B cell (primary cell): ENCODE data around the gene CHCHD4. TPM values are rescaled to one million over a fixed set of nuclear protein-coding genes. Genes with fewer than 3 reads are reported as not detected.

Experiments used
- ATAC-seq: fragments of 200-7000 bp; cut with Tn5 transposase; one replicate; pipeline ENCODE4 v1.10.0; 2021; ENCODE audit warnings: low read depth, mild to moderate bottlenecking, moderate number of reproducible peaks, moderate library complexity
- CTCF ChIA-PET: fragments of 350-600 bp; sonication (Branson Sonifier 250); formaldehyde crosslinking; loops from one replicate; lab custom pipeline; 2021; ENCODE audit warnings: antibody characterized with exemption, inconsistent platforms; lab: Charles Lee
- POLR2A ChIA-PET: fragments of 350-600 bp; sonication (Branson Sonifier 250); formaldehyde crosslinking; loops from one replicate; lab custom pipeline; 2021; ENCODE audit warnings: antibody characterized with exemption; lab: Charles Lee
- DNase-seq: peaks from one replicate; pipeline ENCODE4 v3.0.0; 2013
- H2AFZ ChIP-seq: 2 replicates; pipeline ENCODE4 v1.6.1; 2012; ENCODE audit warnings: mild to moderate bottlenecking, low read depth, low read length; ENCODE audit not compliant: insufficient read depth, poor library complexity, severe bottlenecking
- H3K27ac ChIP-seq, 2 donors: 1 replicate in 1 of 2; 2 replicates in 1 of 2; pipeline ENCODE4 v1.5.1; 2012 to 2013; ENCODE audit warnings: low read length in 2 of 2, mild to moderate bottlenecking in 2 of 2, moderate library complexity in 1 of 2
- H3K27me3 ChIP-seq, 4 experiments: fragments of 200-600 bp in 1 of 4; sonication (generic) in 1 of 4; replicated peaks in 1 of 4; 1 replicate in 2 of 4; 2 replicates in 2 of 4; pipeline versions ENCODE4 v1.6.1 to v1.7.0; 2013 to 2016; ENCODE audit warnings: low read length in 3 of 4, mild to moderate bottlenecking in 2 of 4, mixed read lengths in 1 of 4, moderate library complexity in 1 of 4; ENCODE audit not compliant: insufficient read depth in 4 of 4, control insufficient read depth in 3 of 4; ENCODE audit errors: control extremely low read depth in 1 of 4
- H3K36me3 ChIP-seq, 2 experiments: replicated peaks in 1 of 2; 1 replicate in 1 of 2; 2 replicates in 1 of 2; pipeline versions ENCODE4 v1.6.1 to v1.7.1; 2013; ENCODE audit warnings: low read length in 1 of 2; ENCODE audit not compliant: insufficient read depth in 2 of 2, control insufficient read depth in 1 of 2; ENCODE audit errors: control extremely low read depth in 1 of 2, extremely low read depth in 1 of 2
- H3K4me1 ChIP-seq, 2 donors: fragments of 200-600 bp in 1 of 2; sonication (generic) in 1 of 2; 1 replicate in 1 of 2; 2 replicates in 1 of 2; pipeline versions ENCODE4 v1.5.1 to v1.6.1; 2013 to 2017; ENCODE audit warnings: low read length in 2 of 2; ENCODE audit not compliant: control insufficient read depth in 2 of 2, insufficient read depth in 2 of 2
- H3K4me2 ChIP-seq: replicated peaks from 2 replicates; pipeline ENCODE3; 2012; ENCODE audit warnings: mild to moderate bottlenecking, low read depth, low read length; ENCODE audit not compliant: poor library complexity, severe bottlenecking
- H3K4me3 ChIP-seq, 5 experiments: fragments of 200-600 bp in 1 of 5; sonication (generic) in 1 of 5; 1 replicate in 3 of 5; 2 replicates in 2 of 5; pipeline versions ENCODE4 v1.5.1 to v1.7.0; 2011 to 2016; ENCODE audit warnings: low read length in 4 of 5, mild to moderate bottlenecking in 4 of 5, low read depth in 2 of 5, control low read depth in 1 of 5, moderate library complexity in 1 of 5; ENCODE audit not compliant: insufficient read depth in 1 of 5; ENCODE audit errors: control extremely low read depth in 1 of 5, extremely low read depth in 1 of 5
- H3K79me2 ChIP-seq: fragments of 200-600 bp; sonication (generic); one replicate; pipeline ENCODE4 v1.6.0; 2016; ENCODE audit warnings: low read length; ENCODE audit not compliant: control insufficient read depth, insufficient read depth
- H3K9ac ChIP-seq: fragments of 200-600 bp; sonication (generic); 2 replicates; pipeline ENCODE4 v1.6.1; 2017; ENCODE audit warnings: mild to moderate bottlenecking, low read length, moderate library complexity
- H3K9me3 ChIP-seq, 3 donors: one replicate each; pipeline versions ENCODE4 v1.6.1 to v1.7.1; 2013; ENCODE audit warnings: low read length in 2 of 3; ENCODE audit not compliant: control insufficient read depth in 2 of 3, insufficient read depth in 1 of 3; ENCODE audit errors: control extremely low read depth in 1 of 3
- H4K20me1 ChIP-seq: 2 replicates; pipeline ENCODE4 v1.6.0; 2012; ENCODE audit warnings: mild to moderate bottlenecking, low read length; ENCODE audit not compliant: insufficient read depth, control insufficient read depth, poor library complexity, severe bottlenecking
- H3K27ac Mint-ChIP-seq: one replicate; pipeline ENCODE4 v1.8.0; 2021; ENCODE audit warnings: mixed read lengths
- H3K27me3 Mint-ChIP-seq: one replicate; pipeline ENCODE4 v1.8.0; 2021; ENCODE audit warnings: mixed read lengths
- H3K4me1 Mint-ChIP-seq: one replicate; pipeline ENCODE4 v1.8.0; 2021; ENCODE audit warnings: mixed read lengths
- H3K4me3 Mint-ChIP-seq: one replicate; pipeline ENCODE4 v1.8.0; 2021; ENCODE audit warnings: mixed read lengths
- H3K9me3 Mint-ChIP-seq: one replicate; pipeline ENCODE4 v1.8.0; 2022; ENCODE audit warnings: mixed read lengths; ENCODE audit not compliant: insufficient read depth
- CTCF ChIP-seq: fragments of 200-600 bp; IDR thresholded peaks from one replicate; pipeline ENCODE4 v1.8.0; 2022; ENCODE audit warnings: antibody characterized with exemption, mild to moderate bottlenecking
- EZH2 ChIP-seq: IDR thresholded peaks from 2 replicates; pipeline ENCODE4 v1.6.1; 2012; ENCODE audit warnings: borderline replicate concordance, low read depth, mild to moderate bottlenecking, moderate library complexity, low read length; ENCODE audit not compliant: insufficient read depth, poor library complexity, severe bottlenecking
- WGBS: methylation state at CpG from one replicate; pipeline ENCODE4 v1.1.5; 2013; ENCODE audit warnings: missing lambda C conversion rate; ENCODE audit not compliant: insufficient coverage; 5-methylcytosine and 5-hydroxymethylcytosine counted together
- intact Hi-C: fragments of 100-400 bp; cut with micrococcal nuclease; formaldehyde crosslinking; loops from one replicate; pipeline ENCODE4 v1.10.0; 2022
- polyA plus RNA-seq: library from polyadenylated mRNA; depleted of rRNA; stranded (reverse); fragments of >200 nt; gene quantifications from 2 replicates; pipeline ENCODE4 v1.2.3, GENCODE V29; 2012
- total RNA-seq, 2 donors: library from RNA; stranded (reverse); fragments of 120-200 nt in 1 of 2; gene quantifications; 1 replicate in 1 of 2; 2 replicates in 1 of 2; pipeline versions ENCODE4 v1.2.3 to v1.2.4, GENCODE V29; 2013 to 2022

CHCHD4 gene
- total and polyA plus RNA-seq, 2 donors (not counting 1 experiment from before 2014, with no cell fraction given) = 3.7 to 8.0 TPM

GRCh38 chr3:14152963-14153355, 28.3 kb upstream of the CHCHD4 start:
- no peak overlapping the region for H2AFZ ChIP-seq
- H3K4me3 Mint-ChIP-seq = no peak overlapping the region
- H3K27ac ChIP-seq = no peak overlapping the region
- no peak overlapping the region for H3K27ac Mint-ChIP-seq
- no peaks in the 10 kb centered on the region for H3K4me1 ChIP-seq
- no peak for DNase-seq
- H3K36me3 ChIP-seq = peaks cover 7 to 57% of the 10 kb centered on the region in 2 experiments
- no peaks in the 10 kb centered on the region for H3K4me1 Mint-ChIP-seq
- WGBS = 100% methylated on average over 4 of the region's 4 CpGs
- CTCF ChIA-PET = interaction anchor here (1.8 kb wide), 1 partner anchor 28 kb away, joined by 5 read pairs; the partner anchor contains the start of genes CHCHD4 and TMEM43
- no peaks in the 10 kb centered on the region for H3K27me3 ChIP-seq
- no peak for ATAC-seq
- H3K4me3 ChIP-seq = no peak overlapping the region
- POLR2A ChIA-PET = no interaction called here
- H3K27me3 Mint-ChIP-seq = no peaks in the 10 kb centered on the region
- H3K4me2 ChIP-seq = no peak overlapping the region
- H4K20me1 ChIP-seq = no peaks in the 10 kb centered on the region
- no peak for TF ChIP-seq EZH2
- TF ChIP-seq CTCF = no peak
- no peak overlapping the region for H3K9ac ChIP-seq
- H3K9me3 ChIP-seq = no peaks in the 10 kb centered on the region
- no peaks in the 10 kb centered on the region for H3K79me2 ChIP-seq
- intact Hi-C loops = no loop called here
- H3K9me3 Mint-ChIP-seq = no peaks in the 10 kb centered on the region

GRCh38 chr3:14152233-14152962, 27.7 kb upstream of the CHCHD4 start:
- no peak for DNase-seq
- Mint-ChIP-seq H3K27ac (no peak overlapping the region), H3K27me3 (no peaks in the 10 kb centered on the region), H3K4me3 (no peak overlapping the region), H3K9me3 (no peaks in the 10 kb centered on the region), H3K4me1 (no peaks in the 10 kb centered on the region)
- no peak overlapping the region for H3K4me2 ChIP-seq
- no peaks in the 10 kb centered on the region for H3K9me3 ChIP-seq
- H3K27me3 ChIP-seq = no peaks in the 10 kb centered on the region
- POLR2A ChIA-PET = interaction anchor here (0.7 kb wide), 1 partner anchor 27 kb away, joined by 3 read pairs; no protein-coding TSS in a partner anchor
- ATAC-seq = no peak
- H4K20me1 ChIP-seq = no peaks in the 10 kb centered on the region
- TF ChIP-seq EZH2 = no peak
- peak; percentile 14 for TF ChIP-seq CTCF
- no peak overlapping the region for H3K27ac ChIP-seq
- H3K4me1 ChIP-seq = no peaks in the 10 kb centered on the region
- intact Hi-C loops = no loop called here
- CTCF ChIA-PET = interaction anchor here (1.1 to 1.8 kb wide), 3 partner anchors 9 to 30 kb away, joined by 3 to 5 read pairs (median 3); partner anchors contain the start of genes CHCHD4 and TMEM43
- no peaks in the 10 kb centered on the region for H3K79me2 ChIP-seq
- peaks cover 6 to 57% of the 10 kb centered on the region in 2 experiments for H3K36me3 ChIP-seq
- H2AFZ ChIP-seq = no peak overlapping the region
- 98% methylated on average over 8 of the region's 11 CpGs for WGBS
- H3K9ac ChIP-seq = no peak overlapping the region
- no peak overlapping the region for H3K4me3 ChIP-seq
